ENCODE measurements around the gene PRKCQ.

The PRKCQ gene

DNA sequence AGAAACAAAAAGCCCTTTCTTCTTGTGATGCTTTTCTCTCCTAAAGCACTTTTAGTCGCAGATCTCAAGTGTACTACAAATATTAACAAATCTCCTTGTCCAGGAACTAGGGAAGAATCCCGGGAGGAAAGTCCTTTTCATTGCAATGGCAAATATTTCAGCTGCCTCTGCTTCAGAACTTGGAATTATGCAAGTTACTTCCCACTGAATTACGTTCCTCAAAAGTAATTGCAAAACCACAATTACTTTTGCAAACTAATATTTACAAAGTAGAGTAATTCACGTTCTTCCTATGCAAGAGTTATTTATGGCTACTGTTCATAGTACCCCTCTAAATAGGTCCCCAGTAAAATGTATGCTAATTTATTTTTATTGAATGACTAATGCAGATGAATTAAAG lies 14.5 kb downstream of the PRKCQ start:
- DNase-seq = no peak

DNA sequence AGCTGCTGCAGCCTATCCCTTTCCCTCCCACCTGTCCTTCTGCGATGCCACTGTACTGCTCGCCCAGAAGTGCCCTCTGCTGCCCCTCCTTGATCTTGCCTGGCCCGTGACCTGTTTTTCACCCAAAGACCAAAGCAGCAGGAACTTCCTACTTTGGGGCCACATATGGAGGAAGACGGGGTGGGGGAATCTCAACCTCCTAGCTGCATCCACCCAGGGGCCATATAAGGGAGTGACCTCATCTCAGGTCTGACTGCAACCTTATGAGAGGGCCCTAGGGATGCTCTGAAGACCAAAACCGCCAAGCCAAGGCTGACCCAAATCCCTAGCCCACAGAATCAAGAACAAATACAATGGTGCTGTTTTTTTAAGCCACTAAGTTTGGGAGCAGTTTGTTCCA lies 15.7 kb downstream of the PRKCQ start:
- DNase-seq = no peak

DNA sequence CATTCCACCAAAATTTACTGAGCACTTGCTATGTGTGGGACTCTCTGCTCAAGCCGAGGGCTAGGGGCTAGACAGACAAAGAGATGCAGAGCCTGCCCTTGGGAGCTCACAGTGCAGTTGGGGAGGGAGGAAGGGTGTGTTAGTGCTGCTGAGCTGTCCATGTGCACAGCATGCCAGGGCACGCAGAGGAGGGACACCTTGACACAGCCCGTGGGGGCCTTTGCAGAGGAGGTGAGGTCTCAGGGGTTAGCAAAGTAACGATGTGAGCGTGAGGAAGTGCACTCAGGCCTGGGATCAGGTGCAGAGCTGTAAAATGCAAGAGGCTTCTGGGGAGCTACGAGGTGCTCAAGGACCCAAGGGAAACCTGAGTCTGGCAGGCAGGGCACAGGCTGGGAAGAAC lies 16.3 kb downstream of the PRKCQ start:
- no peak for DNase-seq

DNA sequence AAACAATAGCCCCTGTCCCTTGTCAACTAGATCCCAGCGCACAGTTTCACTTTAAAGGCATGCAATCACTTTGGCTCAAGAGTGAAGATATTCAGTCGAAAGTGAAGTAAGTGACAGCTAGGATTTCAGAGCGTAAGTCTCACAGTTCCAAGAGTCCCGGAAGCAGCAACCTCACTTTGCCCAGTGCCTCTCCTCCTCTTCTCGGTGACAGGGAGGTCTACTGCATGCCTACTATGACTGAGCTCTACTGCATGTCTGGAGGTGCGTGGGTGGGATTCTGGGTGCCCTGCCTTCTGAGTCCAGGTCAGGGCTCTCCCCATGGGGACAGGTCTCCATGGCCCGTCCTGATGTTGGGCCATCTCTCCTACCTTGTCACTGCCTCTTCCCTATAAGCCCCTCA lies 17.0 kb downstream of the PRKCQ start:
- no peak for DNase-seq

DNA sequence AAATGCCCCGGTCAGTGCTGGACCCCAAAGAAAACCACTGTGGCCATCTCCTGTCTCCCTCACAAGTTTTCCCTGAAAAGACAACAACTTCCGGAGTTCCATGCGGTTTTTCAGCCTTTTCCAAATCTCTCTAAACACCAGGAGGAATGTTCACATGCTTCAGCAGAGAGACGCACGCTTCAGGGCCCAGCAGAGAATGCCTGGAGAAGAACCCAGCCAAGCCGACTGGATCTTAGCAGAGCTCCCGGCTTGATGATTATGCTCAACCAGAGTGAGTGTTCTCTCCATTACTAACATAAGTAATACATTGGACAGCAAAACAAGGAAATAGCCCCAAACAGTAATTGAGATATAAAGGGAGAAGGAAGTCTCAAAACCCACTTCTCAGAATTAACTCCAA lies 17.9 kb downstream of the PRKCQ start:
- DNase-seq = no peak

DNA sequence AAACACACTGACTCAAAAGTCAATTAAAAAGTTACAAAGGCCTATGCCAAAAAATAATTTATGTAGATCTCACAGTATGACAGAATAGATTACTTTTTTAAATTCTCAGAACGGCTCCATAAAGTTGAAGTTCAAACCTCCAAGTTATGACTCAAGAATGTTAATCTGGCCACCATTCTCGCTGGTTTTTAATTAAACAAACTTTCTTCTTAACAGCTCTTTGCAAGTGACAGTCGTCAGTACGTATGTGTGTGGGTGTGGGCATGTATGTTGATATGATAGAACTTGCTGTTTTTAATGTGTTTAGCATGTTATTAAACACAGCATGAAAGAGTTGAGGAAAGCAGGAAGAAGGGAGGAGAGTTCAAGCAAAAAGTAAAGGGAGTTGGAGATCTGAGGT lies 18.5 kb downstream of the PRKCQ start:
- DNase-seq = no peak

DNA sequence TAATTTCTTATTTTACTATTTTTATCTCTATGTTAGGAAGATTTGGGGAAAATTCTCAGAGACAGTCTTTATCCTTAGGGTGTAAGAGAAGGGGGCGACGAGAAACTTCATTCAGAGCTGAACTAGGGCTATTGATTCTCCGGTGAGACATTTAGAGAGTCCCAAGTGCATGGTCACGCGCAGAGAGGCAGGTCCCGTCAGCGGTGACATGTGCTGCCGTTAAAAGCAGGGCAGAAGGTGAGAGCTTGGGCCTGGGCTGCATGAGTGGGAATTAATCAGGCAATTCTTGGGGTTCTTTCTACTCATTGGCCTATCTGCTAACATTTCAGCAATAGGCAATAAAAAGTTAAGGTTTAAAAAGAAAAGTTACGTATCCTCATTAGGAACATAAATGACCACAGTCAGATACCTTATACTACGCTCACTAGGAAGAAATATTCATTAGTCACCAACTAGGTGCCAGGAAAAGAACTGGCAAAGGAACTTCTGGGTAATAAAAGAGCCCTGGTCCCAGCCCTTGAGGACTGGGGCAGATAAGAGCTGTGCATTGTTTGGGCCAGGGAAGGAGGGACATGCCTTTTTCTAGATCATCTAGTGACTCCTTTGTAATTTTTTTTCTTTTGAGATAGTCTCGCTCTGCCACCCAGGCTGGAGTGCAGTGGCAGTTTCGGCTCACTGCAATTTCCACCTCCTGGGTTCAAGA lies 21.2 kb downstream of the PRKCQ start:
- DNase-seq = no peak

DNA sequence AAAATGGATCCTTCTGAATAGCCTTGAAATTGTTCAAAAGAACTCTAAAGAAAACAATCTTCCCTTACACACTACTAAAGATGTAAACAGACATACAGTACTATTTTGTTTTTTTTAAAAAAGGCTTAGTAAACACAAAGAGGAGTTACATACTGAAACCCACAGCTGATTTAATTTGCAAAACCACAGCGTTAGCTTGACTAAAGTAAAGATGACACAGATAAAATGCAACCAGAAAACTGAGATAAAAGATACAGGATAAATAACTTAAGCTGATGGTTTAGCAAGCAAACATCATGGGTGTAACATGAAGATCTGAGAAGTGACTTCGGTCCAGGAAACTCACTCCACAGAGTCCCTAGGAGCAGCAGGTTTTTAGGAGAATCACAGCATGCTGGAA lies 21.8 kb downstream of the PRKCQ start:
- no peak for DNase-seq

DNA sequence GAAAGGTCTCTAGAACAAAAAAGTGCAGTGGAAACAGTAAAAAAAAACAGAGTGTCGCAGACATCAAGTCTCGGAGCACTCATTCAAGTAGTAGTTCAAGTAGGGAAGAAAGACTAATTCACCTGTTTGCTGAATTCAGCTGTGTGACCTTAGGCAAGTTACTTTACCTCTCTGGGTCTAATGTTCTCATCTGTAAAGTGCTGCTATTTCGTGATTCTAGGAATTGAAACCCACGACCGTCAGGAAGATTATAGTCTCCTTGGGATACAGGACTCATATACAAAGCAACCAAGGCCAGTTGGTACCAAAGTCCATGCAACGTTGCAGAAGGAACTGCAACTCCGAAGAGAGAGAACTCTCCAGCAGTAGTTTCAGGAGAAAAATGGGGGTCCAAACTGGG lies 26.1 kb downstream of the PRKCQ start:
- no peak for DNase-seq

DNA sequence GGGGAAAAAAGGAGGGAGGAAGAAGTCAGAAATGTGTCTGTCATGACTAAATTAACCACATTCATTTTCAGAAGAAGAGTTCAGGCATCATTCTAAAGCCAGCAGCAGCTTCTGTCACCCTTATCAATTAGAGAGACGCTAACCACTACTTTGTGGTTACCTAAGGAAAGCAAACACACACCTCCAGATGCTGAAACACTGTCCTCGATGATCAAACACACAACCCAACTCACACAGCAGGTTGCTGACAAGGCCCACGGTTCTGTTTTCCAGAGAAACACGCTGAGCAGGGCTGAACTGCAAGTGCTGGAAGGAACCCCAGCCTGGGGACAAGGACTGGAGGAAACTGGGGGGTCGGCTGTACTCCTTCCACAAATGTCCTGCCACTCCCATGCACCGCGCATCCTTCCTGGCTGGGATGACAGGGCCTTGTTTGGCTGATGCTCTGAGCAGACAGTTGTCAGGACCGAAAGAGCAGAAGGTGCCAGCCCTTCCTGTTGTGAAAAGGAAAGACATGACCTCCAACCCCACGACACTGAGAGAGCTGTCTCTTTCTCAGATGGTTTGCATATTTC lies 36.6 kb downstream of the PRKCQ start:
- DNase-seq = no peak

DNA sequence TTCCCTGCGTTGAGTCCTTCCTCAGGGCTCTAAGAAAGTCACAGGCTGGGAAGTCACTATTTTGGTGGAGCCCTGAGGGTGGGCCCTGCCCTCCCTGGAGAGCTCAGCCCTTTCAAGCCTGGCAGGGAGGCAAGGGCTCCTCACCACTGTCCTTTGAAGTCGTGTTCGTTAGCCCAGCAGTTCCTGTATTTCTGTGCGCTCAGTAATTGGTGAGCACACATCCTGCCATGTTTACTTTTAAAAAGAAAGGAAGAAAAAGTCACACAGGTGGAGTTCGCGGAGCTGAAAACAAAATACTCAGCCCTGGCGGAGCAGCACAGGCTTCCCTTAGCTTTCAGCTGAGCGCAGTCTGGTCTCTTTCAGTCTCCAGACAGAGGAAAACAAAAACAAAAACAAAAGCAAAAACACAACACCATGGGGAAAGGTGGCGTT lies 37.1 kb downstream of the PRKCQ start:
- DNase-seq = no peak

DNA sequence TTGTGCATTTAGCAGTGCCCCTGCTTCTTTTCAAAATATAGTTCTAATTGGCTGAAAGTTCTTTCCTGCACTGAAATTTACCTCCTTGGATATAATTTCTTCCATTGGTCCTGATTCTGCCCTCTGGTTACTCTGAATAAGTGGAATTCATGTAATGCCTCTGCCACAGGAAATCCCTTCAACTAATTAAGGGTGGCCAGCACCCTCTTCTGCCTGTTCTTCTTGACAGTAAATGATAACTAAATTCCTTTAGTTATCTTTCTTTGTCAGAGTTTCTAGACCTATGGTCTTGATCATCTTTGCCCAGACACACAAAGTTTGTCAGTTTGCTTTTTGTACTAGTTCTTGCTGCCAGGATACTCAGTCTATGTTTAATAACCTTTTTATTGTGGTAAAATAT lies 40.2 kb downstream of the PRKCQ start:
- no peak for DNase-seq

DNA sequence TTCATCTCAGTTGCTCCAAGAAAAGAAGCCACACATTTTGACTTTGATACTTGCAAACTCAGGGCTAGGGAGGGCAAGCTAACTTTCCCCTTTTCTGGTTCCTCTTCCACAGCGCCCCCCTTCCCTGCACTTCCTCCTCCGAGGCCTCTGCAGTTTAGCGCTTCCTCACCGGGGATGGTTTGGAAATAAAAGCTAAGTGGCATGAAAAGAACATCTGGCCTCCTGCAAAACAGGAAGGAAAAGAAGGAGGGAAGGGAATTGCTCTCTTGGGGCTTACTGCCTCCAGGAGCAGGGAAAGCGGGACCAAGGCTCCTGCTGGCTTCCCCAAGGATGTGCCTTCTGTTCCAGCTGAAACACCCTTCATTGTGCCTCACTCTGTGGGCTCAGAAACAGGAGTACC lies 42.3 kb downstream of the PRKCQ start:
- DNase-seq = no peak

DNA sequence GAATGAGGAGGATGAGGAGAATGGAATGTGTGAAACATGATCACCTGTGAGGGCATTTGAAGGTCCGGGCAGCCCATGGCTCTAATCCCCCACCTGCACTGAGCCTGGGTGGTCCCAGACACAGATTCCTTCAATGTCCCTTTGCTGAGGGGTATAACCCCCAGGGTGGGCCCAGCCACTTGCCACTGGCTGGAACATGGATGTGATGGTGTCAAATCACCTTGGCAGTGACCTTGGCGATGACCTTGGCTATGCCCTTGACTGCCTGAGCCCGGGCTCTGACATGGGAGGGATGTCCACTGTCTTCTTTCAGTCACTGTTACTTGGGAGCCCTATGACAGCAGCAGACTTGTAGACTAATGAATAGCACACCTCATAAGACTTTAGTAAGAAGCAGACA lies 44.0 kb downstream of the PRKCQ start:
- no peak for DNase-seq

DNA sequence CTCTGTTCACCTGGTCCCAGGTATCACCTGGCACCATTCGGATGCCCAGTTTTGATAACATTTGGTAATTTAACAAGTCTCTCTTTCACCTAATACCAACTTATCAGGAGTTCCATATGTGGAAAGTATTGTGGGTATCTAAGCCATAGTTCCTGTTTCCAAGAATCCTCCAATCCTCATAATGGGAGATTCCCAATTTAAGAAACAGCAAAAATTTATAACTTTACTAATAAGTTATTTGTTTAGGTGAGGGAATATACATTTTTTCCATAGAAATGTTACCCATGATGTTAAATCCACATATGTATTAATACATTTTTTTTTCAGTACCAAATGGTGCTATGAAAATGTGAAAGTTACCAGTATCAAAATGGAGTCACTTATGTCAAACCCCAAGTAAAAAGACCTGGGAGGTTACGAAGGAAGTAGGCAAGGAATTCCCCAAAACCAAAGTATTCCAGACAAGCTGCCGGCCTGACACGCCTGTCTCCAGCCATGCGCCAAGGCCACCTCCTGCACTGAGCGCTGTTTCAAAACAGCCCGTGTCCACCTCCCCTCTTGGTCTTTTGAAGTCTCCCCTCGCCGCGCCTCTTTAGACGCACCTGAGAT lies 44.8 kb downstream of the PRKCQ start:
- no peak for DNase-seq

DNA sequence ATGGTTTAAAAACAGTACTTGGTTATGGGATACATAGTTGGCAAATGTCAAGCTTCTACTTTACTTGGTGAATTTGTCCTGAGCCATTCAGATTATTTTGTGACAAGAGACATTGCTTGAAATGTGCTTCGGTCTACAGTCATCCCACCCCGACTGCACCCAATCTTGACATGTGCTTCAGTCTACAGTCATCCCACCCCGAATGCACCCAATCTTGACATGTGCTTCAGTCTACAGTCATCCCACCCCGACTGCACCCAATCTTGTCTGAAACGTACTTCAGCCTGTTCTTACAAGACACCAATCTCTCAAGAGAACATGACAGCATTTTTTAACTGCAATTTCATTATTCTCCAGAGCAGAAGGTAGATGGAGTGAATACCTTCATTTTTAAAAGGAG lies 47.8 kb downstream of the PRKCQ start:
- DNase-seq = no peak

DNA sequence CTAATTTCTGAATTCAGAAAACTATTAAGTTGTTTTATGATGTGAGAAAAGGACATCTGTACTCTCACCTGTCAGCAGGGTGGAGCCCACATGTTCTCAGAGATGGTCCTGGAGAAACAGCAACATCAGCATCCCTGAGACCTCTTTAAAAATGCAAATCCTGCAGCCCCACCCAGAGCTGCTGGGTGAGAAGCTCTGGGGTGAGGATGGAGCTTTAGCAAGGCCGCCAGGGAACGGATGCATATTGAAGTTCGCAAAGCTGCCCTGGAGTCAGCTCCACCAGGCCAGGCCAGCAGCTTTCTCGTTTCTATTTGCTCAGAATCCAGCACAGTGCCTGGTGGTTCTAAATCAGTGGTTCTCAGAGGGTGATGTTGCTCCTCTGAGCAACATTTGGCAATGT lies 49.1 kb downstream of the PRKCQ start:
- DNase-seq = no peak

DNA sequence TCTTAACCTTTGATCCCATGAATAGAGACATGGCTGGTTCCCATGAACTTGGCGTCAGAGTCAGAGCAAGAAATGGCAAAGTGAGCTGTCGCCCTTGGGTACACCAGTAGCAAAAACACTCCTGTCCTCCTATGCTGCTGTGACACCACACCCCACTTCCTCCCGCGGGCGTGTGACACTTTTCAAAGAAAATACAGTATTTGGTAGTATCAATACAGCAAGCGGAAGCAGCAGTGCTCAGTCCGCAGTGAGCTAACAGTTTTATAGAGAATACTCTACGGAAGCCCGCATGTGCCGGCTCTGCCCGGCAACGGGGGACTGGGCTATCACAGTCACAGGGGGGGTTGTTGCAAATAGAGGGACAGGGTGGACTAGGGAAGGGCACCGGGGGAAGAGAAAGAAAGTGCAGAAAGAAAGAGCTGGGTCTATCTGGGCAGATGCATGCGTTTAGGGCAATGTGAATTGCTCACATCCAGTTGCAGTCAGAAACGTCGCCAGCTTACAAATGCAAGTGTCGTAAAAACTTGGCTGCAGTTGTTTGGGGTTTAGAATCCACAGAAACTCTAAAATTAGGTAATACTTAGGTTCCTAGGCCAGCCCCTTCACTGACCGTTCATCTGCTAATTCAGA lies 49.8 kb downstream of the PRKCQ start:
- DNase-seq = no peak

DNA sequence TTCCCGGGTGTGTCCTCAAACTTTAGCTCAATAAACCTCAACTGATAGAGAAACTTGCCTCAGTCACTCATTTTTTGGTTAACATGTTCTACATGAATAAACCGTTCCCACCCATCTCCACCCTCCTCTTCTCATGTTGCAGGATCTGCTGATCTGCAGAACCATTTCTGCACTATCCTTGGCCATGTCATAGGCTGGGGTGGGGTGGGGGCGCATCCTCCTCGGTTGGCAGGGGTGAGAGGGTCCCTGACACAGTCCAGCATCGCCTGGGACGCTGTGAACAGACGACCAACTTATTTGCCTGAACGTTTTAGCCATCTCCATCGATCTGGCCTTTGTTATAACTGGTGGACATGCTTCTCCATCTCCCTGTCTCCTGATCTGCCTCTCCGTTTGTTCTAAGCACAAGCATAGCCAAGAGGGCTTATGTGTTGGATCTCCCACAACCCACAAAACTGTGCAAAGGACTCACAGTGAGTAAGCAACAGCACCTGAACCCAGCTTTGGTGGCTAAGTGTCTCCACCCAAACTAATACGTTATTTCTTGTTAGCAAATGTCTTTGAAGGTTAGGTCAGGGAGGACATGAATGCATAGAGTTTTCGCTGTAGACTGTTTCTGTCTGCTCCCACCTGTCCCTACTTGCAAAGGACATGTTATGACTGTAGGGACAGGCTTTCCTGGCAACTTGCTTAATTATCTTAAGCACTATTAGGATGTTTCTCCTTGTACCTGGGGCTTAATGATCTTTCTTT lies 51.7 kb downstream of the PRKCQ start:
- no peak for DNase-seq

DNA sequence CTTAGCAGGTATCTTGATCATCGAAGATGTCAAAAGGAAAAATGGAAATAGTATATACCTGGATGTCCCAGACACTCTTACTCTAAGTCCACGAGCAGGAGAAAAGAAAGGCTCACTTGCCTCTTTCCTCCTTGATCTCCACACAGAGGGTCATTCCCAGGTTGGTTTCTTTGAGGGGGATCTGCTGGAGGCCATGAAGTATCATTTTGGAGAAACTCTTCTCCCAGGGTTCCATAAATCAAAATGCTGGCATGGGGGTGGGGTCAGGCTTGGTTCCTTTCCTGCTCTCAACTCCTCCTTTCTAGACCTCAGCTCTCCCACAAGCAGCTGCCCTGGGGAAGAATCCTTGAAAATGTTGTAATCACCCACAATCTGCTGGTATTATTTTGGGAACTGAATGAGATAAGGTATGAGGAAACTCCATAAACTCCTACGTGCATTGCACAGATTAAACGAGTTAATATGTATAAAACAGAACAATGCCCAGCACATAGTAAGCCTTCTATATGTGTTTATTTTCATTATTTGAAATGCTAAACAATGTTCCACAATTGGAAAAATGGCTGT lies 54.4 kb downstream of the PRKCQ start:
- no peak for DNase-seq

DNA sequence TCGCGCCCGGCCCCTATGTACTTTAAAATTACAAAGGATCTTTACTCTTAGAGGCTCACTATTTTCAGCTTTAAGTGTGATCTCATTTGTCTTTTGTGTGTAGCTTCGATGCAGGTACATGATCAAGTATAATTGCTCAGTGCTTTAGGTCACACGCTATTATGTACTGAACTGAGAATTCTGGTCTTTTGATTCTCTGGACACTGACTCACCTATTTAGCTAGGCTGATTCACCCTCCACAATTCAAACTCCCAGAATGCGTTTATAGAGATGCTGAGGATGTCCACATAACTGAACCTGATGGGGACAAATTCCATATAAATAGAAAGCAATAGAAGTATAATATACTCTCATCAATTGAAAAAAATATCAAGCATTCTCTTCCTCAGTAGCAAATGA lies 57.8 kb downstream of the PRKCQ start:
- DNase-seq = no peak

DNA sequence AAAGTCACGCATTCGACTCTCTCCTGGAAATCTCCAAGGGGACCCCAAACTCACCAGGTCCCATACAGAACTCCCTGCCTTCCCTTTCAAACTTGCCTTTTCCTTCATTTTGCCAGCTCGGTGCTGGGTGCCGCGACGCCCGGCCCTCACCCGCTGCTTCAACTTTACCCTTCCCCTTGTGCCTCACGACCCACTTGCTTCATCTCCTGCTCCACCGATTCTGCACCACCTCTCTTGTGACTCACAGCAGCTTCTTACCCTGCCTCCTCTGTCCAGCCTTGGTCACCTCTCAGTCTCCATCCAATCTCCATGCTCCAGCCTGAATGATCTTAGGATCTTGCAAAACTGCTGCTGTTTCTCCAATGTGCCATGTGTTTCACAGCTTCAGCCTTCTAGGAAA lies 59.9 kb downstream of the PRKCQ start:
- no peak for DNase-seq

DNA sequence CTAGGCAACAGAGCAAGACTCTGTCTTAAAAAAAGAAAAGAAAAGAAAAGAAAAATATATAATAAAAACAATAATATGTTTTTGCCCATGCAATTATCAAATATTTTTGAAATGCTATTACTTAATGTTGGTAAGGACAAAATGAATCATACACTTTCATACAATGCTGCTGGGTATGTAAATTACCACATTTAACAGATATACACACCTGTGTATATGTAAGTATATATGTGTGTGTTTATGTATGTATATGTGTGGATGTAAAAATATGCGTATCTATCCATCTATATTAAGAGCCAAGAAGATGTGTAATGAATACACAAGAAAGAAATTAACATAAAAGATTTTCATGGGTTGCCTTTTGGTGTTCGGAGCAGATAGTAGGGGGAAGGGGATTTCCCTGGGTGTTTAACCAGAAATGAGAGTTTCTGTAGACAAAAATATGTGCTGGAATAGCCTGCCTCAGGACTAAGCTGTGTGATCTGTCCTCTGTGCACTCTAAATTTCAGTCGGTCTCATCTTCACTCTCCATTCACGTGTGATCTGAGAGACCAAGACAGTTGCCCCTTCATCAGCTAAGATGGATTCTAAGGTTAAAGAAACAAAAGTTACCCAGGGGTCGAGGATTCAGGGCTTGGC lies 61.2 kb downstream of the PRKCQ start:
- DNase-seq = no peak
